GM12892 (cell line): ENCODE measurements around the gene ANXA4.

Experiments
- POLR2A ChIP-seq: IDR thresholded peaks from 2 replicates; pipeline ENCODE4 v1.6.1; 2011; ENCODE audit warnings: low read depth, low read length, control low read depth
- POLR2AphosphoS5 ChIP-seq: IDR thresholded peaks from 2 replicates; pipeline ENCODE4 v1.6.1; 2011; ENCODE audit warnings: low read depth, low read length, control low read depth
- TAF1 ChIP-seq: IDR thresholded peaks from 2 replicates; pipeline ENCODE4 v1.6.1; 2011; ENCODE audit warnings: low read depth, mild to moderate bottlenecking, control low read depth, low read length, borderline replicate concordance

DNA sequence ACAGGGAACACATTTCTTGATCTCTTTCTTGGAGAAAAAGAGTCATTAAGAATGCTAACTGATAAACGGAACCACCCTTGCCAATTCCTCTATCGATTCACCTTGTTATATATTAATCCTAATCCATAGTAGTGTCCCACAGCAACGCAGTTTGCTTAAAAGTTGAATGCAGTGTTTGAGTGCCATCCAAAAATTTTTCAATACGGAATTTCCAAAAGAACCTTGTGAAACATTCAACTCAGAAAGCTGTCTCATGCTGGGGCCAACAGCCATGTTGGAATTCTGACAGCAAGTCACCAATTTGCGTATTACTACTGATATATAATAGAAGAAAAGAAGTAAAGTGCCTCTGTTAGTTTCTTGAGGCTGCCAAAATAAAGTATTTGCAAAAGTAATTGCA, 42.3 kb downstream of the ANXA4 start:
- TF ChIP-seq POLR2A (no peak), POLR2AphosphoS5 (no peak), TAF1 (no peak)
